Fibroblast of peridontal ligament (primary cell): ENCODE measurements around the gene PSAPL1.
A peak's percentile ranks its signal among the peaks of the same experiment; 100 is the strongest.

Experiments
- DNase-seq: peaks from one replicate; pipeline ENCODE4 v3.0.0-alpha.2; 2010; ENCODE audit errors: extremely low read depth

PSAPL1 gene, protein sequence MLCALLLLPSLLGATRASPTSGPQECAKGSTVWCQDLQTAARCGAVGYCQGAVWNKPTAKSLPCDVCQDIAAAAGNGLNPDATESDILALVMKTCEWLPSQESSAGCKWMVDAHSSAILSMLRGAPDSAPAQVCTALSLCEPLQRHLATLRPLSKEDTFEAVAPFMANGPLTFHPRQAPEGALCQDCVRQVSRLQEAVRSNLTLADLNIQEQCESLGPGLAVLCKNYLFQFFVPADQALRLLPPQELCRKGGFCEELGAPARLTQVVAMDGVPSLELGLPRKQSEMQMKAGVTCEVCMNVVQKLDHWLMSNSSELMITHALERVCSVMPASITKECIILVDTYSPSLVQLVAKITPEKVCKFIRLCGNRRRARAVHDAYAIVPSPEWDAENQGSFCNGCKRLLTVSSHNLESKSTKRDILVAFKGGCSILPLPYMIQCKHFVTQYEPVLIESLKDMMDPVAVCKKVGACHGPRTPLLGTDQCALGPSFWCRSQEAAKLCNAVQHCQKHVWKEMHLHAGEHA

DNA sequence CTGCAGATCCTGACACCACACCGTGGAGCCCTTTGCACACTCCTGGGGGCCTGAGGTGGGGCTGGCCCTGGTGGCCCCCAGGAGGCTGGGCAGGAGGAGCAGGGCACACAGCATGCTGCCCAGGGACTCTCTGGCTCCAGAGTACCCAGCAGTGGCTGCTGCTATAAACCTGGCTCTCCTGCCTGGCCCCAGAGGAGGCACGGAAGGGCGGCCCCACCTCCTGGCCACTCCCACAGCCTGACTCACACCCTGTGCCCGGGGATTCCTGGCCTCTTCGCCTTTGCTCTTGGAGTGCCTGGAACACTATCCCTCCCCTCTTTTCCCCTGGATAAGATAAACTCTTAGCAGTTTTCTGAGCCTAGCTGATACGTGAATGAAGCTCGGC is at the start of gene PSAPL1:
PSAPL1 (minus strand) TSS at position 165 of the 385 bp plus-strand sequence; CDS start at position 114, 51 bp downstream.
- no peak for DNase-seq

DNA sequence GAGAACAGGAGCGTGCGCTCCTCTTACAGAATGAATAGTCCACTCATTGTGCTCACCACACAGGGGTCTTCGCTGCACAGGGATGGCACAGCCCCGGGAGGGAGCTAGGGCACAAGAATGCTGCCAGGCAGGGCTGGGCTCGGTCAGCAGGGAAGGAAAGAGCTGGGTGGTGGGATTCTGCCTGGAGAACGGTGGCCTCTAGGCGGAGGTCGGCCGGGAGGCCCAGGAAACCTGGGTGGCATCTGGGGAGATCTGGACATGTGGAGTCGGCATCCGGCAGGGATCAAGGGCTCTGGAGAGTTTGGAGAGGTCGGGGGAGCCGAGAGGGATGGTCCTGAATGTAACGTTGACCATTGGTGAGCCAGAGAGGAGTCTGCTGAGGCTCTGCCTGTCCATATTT is 46.5 kb upstream of the PSAPL1 start:
- no peak for DNase-seq

DNA sequence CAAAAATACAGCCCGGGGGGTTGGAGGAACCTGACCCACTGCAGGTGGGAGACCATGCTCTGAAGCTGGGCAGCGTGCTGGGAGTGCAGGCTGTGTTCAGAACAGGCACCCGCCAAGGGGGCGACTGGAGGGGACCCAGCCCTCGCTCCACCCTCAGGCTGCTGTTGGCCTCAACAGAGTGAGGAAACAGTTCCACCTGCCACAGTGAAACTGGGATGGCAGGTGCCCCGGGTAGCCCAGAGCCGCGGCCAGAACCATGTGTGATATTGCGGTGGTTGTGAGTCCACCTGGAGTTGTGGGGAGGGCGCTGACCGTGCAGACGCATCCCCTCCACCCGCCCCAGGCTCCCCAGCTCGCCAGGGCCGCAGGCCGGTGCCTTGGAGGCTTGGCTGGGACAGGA is 45.7 kb upstream of the PSAPL1 start:
- DNase-seq: no peak

DNA sequence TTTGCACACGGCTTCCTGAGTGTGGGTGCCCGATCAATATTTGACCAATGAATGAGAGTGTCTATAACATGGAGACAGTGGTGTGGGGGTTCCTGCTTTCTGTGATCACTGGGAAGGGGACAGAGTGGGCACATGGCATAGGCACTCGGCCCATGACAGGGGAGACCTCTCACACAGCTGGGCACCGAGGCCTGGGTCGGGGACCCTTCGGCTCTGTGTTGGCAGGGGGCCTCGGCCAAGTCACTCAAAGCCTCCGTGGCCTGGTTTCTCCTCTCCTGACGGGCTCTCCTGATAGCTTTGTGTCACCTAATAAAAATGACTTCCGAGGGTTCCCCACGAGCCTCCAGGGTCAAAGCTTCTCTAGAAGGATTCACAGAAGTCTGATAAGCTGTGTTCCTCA is 43.9 kb upstream of the PSAPL1 start:
- no peak for DNase-seq

DNA sequence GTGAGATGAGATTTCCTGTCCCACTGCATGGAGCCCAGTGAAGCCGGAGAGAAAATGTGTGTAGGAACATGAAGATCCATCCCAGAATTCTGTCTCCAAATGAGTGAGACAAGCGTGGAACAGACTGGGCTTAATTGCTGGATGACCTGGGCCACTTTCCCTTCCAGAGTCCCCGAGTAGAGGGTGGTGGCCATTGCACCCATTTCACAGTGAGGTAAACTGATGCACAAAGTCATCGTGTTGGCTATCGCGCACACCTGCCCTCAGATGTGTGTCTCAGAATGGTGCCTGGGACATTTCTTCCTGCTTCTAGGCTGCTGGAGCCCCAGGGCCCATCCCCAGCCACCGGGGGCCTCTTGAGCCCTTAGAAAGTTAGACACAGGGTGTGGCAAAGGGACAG is 43.0 kb upstream of the PSAPL1 start:
- no peak for DNase-seq

DNA sequence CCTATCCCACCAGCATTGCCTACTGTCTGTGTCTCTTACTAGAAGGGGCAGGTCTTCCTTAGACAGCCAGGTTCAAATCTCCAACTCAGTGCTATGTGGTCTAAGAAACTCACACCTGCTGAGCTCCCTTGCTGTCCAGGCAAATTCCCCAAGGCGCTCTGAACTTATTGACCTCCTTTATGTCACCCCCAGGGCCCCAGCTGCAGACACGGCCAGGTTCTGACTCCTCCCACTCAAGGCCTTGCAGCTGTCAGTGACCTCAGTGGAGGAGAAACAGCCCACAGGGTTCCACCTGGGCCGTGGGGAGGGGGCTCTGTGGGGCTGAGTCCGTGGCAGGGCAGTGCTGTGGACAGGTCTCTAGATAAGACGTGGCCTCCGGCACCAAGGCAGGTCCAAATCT is 42.1 kb upstream of the PSAPL1 start:
- no peak for DNase-seq

DNA sequence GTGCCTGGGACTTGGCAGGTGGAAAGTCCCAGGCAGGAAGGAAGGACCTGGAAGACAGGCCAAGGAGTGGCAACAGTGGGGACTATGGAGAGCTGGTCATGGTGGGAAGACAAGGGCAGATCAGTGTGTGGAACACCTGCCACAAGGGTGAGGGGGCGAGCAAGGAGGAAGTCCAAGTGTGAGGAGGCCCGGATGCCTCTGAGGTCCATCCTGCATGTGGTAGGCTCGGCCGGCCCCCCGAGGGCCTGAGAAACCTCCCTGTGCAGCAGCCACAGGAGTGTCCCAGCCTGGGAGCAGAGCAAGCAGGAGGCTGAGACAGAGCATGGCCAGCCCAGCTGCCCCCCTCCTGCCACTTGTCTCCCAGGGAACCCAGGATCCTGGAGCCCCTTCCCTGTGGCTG is 40.5 kb upstream of the PSAPL1 start:
- DNase-seq: no peak

DNA sequence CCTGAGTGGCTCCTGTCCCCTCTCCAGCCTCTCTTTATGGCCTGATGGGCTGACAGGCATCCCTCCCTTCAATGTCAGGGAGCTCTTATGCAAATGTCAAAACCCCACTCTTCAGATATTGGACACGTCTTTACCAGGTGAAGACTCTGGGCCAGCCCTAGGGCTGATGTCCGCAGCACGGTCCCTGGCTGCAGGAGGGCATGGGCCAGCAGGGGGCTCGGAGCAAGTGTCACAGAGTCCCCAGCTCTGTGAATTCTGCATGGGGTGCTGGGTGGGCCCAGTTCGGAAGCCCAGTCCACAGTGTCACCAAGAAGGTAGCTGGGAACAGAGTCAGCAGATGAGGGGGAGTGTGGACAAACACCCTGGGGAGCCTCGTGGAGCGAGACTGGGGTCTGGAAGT is 39.6 kb upstream of the PSAPL1 start:
- DNase-seq: no peak

DNA sequence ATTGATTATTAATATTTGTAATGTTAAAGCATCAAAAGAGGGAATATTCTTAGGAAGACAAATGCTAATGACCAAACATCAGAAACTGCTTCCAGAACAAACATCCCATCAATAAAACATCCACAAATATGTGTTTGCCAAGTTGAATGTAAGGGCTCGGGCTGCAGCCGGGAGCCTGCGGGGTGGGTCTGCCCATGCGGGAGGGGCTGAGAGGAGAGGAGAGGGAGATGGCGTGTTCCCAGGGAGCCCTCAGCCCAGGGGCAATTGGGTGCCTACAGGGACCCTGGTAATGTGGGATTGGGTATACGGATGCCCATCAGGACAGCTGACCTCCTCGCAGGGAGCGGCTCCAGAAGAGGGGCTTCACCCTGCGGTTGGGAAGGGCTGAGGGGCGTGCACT is 38.4 kb upstream of the PSAPL1 start:
- DNase-seq: no peak

DNA sequence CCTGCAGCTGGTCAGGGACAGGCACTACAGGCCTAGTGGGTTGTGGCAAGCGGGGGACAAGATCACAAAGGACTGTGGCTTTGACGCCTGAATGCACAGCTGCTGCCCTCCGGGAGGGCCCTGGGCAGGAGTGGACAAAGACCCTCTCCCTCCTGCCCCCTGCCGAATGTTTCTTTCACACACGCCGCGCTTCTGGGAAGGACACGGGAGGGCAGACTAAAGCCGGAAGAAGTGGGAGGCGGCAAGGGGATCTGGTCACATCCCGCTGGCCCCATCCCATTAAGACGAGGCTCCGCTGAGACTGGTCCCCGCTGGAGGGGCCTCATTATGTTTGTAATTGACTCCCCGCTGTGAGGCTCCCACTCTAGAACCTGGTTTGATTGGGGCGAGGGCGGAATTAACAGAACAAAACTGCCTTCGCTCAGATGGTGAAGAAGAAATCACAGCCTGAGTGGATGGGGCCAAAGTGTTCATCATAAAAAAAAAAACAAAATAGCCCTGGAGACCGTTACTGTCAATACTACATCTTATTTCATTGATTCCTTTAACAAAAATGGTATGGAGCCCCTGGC is 37.8 kb upstream of the PSAPL1 start:
- no peak for DNase-seq

DNA sequence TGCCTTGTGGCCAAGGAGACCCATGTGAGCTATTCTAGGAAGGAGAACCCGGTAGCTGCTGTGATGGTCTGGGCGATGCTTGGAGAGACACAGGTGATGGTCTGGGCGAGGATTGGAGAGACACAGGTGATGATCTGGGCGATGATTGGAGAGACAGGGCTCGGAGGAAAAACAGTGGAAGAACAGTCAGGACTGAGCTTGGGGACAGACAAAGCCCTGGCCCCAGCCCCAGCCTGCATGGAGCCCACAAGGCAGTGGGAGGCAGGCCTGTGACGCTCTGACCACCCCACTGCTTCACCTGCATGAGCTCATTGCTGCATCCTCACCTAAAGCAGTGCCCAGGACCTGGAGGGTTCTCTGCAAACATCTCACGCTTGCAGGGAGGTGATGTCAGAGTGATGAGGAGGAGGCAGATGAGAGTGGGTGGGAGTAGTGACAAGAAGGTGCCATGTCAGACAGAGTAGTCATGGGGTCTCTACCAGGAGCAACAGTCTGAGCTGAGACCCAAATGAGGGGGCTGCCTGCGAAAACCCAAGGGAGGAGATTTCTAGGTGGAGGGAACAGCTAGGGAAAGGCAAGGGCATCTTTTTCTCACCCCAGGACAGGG is 35.9 kb upstream of the PSAPL1 start:
- no peak for DNase-seq

DNA sequence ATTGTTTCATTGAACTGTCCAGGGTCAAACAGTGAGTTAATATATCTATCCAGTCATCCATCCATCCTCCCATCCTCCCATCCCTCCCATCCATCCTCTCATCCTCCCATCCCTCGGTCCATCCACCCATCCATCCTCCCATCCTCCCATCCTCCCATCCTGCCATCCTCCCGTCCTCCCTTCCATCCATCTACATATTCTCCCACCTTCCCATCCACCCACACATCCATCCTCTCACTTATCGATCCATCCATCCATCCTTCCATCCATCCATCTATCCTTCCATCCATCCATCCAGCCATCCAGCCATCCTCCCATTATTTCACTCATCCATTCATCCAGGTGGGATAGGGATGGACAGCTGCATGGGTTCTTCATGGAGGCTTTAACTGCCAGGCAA is 35.4 kb upstream of the PSAPL1 start:
- no peak for DNase-seq

DNA sequence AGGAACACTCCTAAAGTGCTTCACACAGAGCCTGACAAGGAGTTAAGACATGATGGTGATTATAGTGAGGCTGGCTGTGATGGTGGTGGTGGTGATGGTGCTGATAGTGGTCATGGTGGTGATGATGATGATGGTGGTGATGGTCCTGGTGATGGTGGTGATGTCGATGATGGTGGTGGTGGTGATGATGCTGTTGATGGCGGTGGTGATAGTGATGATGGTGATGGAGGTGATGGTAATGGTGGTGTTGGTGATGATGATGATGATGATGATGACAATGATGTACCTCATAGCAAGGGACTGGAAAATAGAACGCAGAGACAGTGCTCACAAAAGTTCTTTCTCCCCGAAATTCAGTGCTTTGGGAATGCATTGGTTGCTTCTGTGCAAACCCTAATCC is 34.3 kb upstream of the PSAPL1 start:
- no peak for DNase-seq

DNA sequence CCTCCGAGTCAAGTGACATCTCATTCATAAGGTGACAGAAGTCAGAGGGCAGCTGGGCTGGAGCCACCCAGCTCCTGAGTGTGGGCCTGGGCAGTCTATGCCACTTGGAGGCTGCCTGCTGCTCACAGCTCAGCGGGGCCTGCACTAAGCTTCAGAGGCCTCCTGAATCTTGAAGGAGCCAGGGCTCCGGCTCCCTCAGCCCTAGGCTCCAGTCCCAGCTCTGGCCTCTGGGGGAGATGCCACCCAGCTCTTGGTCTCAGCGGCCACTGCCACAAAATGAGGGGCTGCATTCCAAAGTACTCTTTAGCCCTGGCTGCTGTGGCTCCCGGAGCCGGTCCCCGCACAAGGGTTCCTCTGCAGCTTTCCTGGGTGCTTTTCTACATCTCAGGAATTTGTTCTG is 32.7 kb upstream of the PSAPL1 start:
- no peak for DNase-seq

DNA sequence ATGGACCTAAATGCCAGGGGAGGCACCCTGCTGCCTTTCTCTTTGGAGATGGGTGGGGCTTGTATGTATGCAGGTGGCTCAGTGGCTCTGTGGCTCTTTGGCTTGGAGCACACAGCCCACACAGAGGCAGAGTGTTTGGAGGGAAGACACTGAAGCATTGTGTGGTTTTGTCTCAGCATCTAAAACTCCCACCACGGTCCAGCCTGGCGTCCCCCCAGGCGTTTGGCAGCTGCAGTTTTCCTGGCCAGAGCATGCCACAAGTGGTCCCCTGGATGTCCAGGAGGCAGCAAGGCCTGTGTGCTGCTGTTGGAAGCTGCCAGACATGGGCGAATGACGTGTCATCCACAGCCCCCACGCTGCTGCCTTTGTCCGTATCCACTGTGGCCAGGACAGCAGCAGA is 32.2 kb upstream of the PSAPL1 start:
- no peak for DNase-seq

DNA sequence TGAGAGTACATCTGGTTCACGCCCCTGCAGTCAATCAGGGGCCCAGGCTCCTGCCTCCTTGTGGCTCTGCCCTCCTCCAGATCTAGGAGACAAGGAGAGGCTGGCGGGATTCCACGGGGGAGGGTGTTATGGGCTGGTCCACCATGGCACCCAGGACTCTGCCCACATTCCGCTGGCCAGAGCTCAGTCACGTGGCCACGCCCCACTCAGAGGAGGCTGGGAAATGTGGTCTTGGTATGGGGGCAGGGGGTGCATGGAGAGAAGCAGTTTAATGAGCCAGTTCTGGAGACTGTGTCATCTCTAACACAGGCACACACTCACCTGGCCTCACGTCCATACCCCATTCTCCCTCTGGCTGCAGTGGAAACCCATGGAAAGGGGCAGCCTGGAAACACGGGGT is 31.5 kb upstream of the PSAPL1 start:
- DNase-seq: no peak

DNA sequence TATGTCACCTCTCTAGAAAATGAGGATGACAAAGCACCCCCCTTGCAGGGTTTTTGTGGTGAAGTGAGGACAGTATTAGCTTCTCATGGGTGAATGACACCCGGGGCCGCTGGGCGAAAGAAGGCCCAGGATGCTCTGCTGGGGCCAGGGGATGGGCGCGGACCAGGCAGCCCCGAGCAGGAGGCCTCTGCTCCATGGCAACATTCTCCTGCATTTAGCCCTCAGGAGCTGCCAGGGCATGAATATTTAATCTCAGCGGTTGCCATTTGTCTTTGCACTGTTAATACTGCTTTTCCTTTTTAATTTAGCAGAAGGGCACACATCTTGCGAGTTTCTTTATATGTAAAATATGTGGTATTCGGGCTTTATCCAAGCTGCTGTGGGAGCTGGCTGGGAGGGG is 30.3 kb upstream of the PSAPL1 start:
- DNase-seq: no peak

DNA sequence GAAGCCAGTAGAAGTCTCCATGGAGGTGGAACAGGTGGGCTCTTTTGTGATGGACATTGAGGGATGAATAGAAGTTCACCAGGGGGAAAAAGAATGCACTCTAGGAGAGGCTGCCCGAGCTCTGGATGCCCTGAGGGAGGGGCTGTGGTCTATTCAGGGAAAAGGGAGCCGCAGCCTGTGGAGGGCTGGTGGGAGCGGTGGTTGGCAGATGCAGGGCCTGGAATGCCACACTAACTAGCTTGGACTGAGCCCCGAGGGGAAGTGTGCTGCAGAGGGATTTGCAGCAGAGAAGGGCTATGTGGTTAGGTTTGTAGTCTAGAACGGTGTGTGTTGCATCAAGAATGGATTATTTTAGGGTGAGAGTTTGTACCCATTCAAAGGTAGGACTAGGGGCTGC is 29.5 kb upstream of the PSAPL1 start:
- DNase-seq: no peak

DNA sequence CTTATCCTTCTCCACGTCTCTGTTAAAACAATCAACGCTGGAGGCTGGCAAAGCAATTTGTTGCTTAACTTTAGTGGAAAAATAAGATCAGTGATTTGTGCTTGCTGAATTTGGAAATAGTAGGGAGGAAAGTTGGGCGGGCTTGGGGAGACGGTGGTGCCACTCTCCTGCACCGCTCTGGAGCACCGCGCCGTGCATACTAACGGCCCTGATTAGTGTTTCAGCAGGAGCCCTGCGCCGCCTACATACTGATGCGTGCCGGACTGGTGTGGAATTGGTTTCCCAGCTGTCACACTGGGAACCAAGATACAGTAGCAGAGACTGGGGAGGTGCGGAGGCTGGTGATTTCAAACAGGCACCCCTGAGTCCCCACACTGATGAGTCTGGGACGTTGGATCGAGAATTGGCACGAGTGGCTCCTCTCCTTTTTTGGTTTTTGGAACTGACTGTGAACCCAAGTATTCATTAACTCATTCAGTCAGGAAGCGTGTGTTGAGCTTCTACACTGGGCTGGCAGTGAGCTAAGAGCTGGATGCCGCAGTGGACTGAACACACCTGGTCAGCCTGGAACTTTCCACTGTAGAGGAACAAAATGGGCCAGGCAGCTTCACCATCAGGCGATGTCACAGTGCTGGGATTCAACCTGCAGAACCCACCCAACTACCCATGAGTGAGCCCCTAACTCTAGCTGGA is 29.0 kb upstream of the PSAPL1 start:
- no peak for DNase-seq

DNA sequence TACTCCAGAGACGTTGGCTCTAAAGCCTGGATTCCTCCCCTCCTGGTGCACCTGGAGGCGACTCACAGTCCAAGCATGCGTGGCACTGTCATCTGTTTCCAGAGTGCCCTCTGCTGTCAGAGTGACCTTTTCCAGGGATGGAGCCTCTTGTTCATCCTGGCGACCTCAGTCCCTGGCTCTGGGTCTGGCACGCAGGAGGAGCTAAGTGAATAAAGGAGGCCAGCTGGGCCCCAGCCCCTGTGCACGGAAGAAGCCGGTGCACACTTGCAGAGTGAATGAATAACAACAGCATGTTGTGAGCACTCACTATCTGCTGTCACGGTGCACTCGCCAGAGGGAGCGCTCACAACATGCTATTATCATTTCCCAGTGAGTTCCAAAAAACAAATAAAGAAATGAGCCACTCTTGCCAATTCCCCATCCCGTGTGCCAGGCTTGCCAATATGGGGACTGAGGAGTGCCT is 27.8 kb upstream of the PSAPL1 start:
- DNase-seq: peak; percentile 4

DNA sequence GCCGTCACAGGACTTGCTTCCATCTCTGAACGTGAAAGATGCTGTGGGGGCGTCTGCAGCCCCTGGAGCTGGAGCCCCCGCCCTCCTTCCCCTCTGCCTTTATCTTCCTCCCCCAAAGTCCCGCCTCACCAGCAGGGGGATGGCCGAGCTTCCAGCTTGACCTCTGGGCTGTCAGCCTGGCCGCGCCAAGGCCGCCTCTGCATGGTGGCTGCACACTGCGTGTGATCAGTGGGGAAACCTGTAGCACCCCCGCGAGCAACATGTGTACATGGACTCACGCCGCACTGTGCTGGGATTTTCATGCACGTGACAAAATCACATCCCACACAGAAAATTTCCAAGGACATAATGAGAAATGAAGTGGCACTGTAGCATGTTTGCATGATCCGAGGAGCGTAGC is 26.5 kb upstream of the PSAPL1 start:
- no peak for DNase-seq

DNA sequence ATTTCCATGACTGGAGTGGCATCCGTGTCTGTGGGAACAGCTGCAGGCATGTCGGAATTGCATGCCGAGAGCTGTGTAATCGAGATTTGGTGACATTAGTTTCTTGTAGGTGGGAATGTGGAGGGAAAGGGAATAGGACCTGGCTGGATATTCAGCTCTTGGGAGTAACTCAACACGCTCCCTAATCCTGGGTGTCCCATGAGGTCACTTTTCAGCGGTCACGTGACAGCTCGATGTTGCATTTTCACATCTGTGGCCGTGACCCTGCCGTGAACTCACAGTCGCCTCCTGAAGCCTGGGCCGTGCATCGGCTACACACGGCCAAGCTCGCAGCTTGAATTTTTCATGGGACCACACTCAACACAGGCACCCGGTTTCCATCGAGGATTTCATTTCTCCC is 25.8 kb upstream of the PSAPL1 start:
- DNase-seq: no peak
